DMS153 treated with DMSO at 0.1 percent for 48 hours (cell line): ENCODE data around the gene CORO2A.
"Not testable (repeated sequence)": the region's sequence is repeated elsewhere in the genome, so short reads cannot be mapped to it uniquely, and the experiment has no call there.

Experiments
- DNase-seq: peaks from one replicate; lab custom pipeline; 2025; ENCODE audit not compliant: unreplicated experiment; lab: John Stamatoyannopoulos, UW

Gene CORO2A

DNA sequence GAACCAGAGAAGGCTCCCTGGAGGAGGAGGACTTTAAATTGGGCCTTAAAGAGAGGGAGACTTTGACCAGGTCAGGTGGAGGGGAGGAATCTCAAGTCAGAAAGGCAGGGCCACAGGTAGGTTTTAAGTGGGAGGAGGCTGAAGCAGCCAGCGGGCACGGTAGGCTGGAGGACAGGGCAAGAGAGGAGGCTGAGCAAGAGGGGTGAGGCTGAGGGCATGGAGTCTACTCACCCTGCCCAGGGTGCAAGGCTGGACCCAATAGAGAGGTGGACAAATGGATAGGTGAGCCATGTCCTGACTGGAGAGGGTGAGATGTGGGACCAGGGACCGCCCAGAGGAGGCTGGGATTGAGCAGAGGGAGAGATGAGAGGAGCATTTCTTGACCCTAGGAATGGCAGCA, 47.8 kb downstream of the CORO2A start:
- no peak for DNase-seq

GRCh38 chr9:98144076-98144475, 48.4 kb downstream of the CORO2A start:
- no peak for DNase-seq

DNA sequence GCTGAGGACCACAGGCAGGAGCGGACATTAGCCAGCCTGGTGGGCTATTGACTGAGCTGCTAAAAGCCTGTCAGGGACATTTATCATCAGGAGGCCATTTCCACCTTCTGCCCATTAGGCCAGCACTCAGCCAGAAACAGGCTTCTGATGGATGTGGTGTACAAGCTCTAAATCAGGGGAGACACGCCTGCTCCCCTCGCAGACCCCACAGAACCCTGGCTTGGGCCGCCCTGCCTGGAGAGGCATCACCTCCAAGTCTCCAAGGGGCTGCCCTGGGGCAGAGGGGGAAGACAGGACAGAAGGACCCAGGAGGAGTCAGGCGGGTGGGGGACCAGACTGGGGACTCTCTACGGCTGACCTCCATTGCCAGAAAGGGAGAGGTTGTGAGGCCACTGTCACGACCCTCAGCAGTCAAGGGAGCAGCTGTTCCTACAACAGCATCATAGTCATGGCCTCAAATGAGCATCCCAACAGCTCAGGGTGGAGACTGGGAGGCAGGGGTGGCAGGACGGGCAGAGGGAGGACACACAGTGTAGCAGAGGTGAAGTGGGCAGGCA, 49.4 kb downstream of the CORO2A start:
- DNase-seq = no peak

- DNase-seq = no peak
Observed at GRCh38 chr9:98142182-98142907, 50.1 kb downstream of the CORO2A start.

DNA sequence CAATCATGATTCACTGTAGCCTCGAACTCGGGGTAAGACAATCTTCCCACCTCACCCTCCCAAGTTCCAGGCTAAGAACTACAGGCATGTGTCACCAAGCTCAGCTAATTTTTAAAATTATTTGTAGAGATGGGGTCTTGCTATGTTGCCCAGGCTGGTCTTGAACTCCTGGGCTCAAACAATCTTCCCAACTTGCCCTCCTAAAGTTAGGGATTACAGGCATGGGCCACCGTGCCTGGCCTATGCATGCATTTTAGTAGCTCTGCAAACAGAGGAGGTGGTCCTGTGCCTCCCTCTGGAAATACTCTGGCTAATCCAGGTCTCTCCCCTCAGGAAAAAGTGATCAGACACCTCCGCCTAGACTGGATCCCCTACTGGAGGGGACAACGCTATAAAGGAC, 51.9 kb downstream of the CORO2A start:
- DNase-seq = no peak

DNA sequence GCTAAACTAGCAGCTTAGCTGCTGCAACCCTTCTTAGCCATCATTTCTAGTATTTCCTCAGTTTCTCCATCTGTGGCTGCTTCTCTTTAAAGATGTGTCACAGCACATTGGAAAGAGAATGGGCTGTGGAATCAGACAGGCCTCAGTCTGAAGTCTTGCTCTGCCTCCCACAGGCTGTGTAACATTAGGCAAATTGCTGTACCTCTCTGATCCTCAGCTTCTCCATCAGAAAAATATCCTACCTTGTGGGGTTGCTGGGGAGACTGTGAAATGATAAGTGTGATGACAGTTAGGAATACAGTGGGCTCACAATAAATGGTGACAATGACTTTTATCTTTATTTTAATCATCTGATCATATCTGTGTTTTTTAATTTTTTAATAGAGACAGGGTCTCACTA, 55.9 kb downstream of the CORO2A start:
- DNase-seq = no peak

DNA sequence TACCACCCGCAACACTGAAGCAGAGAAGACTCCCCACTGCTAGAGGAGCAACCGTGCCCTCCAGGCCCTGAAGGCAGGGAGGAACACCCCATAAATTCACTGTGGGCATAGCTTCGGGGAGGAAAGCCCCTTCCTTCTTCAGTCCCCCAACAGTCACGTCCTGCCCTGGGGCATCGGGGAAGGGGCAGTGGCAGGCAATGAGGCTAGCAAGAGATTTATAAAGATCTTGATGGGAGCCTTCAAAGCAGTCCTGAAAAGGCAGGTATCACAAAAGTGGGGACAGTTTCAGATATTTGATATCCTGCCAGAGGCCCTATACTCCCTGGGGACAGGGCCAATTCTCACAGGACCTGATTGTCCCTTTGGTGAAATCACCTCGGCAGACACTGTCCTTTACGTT, 56.5 kb downstream of the CORO2A start:
- no peak for DNase-seq

DNA sequence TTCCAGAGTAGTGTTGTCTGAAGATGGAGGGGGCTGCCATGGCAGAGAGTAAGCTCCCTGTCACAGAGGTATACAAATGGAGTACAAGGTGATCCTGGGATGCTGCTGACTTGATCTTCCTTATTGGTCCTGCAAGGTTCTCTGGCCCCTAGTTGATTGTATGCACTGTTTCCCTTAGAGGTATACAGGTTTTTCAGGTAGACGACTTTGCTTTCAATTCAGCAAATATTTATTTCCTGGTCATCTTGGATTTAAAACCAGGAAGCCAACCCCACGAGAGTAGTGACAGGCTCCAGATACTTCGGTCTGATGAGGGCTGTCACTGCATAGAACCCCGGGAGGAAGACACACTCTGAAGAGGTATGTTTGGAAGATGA, 56.9 kb downstream of the CORO2A start:
- DNase-seq = no peak

GRCh38 chr9:98134702-98135557, 57.5 kb downstream of the CORO2A start:
- no peak for DNase-seq

- peak; percentile 62 for DNase-seq
Observed at GRCh38 chr9:98132806-98133631, 59.4 kb downstream of the CORO2A start.

DNA sequence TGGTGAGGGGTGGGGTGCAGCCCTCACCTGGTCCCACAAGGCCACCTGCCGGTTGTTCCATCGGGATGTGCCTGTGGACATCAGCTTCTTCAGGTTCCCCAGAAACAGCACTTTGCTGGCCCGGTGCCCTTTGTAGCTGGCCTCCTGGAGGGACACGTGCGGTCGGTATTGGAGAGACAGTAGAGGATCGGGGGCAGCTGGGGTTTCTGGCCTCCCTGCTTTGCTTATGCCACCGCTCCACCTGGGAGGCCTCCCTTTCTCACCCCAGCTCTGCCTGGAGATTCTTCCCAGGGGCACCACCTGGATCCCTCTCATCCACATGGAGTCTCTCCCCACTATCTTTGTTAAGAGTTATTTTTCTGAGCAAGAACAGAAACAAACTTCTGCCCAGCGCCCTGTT, 60.3 kb downstream of the CORO2A start:
- no peak for DNase-seq

DNA sequence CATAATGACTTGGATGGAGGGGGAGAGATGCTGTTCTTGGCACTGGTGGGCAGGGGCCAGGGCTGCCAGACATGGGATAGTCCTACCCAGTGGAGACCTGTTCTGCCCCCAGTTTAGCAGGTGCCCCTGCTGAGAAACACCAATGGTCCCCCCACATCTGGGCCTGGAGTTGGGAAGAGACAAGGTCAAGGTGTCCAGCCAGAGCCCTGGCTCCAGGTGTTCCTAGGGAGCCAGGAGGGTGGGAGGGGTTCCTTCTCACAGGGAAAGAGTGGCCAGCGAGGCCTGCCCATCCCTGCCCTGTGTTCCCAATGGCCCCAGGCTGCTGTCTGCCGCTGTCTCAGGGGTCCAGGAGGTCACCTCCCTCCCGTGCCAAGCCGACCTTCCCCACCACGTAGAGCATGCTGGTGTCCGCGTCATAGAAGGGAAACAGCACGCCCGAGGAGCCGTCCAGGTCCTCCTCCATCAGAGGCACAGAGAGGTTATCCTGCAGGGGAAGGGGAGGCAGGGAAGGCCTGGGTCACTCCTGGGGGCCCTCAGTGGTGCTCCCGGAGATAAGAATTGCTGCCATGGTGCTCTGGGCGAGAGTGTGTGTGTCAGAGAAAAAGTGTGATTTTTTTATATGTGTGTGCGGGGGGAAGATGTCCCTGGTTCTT, 61.7 kb downstream of the CORO2A start:
- no peak for DNase-seq

DNA sequence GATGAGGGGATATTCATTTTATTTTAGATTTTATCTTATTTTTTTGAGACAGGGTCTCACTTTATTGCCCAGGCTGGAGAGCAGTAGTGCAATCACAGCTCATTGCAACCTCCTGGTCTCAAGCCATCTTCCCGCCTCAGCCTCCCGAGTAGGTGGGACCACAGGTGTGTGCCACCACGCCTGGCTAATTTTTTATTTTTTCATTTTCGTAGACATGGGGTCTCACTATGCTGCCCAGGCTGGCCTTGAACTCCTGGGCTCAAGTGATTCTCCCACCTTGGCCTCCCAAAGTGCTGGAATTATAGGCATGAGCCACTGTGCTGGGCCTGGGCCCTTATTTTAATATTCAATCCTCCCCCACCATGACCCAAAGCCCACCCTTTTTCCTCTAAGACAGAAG, 62.4 kb downstream of the CORO2A start:
- not testable (repeated sequence) for DNase-seq

- no peak for DNase-seq
Observed at GRCh38 chr9:98129451-98129881, 63.0 kb downstream of the CORO2A start.

DNA sequence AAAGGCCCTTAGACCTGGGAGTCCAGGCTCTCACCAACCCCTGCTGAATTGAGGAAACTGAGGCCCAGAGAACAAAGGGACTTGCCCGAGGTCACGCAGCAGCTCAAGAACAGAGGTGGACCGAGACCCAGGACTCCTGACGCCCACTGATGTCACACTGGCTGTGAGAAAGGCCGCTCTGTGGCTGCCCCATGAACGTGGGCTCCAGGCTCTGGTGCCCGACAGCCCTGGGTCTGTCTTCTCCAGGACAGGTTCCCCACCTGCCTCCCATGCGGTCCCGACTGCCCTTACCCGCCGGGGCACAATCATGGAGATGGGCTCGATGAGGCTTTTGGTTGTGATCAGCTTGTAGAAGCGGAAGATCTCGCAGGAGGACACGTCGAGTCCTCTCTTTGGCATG, 64.1 kb downstream of the CORO2A start:
- DNase-seq = no peak

GRCh38 chr9:98127226-98127625, 65.2 kb downstream of the CORO2A start:
- no peak for DNase-seq

GRCh38 chr9:98124637-98125426, 67.6 kb downstream of the CORO2A start:
- no peak for DNase-seq

- not testable (repeated sequence) for DNase-seq
Observed at GRCh38 chr9:98124091-98124490, 68.3 kb downstream of the CORO2A start.

GRCh38 chr9:98121058-98121457, 71.4 kb downstream of the CORO2A start:
- DNase-seq = peak; percentile 11

- no peak for DNase-seq
Observed at GRCh38 chr9:98120476-98120875, 72.0 kb downstream of the CORO2A start.
